HFFc6 (cell line): ENCODE measurements around the gene ORC2. TPM values are rescaled to one million over a fixed set of nuclear protein-coding genes. Genes with fewer than 3 reads are reported as not detected.

ENCODE experiments used
- DNase-seq: peaks from one replicate; pipeline ENCODE4 v3.0.0-alpha.2; 2018
- H3K27ac Mint-ChIP-seq: 2 replicates; pipeline ENCODE4 v1.8.0; 2020; ENCODE audit warnings: mild to moderate bottlenecking, mixed read lengths
- H3K27me3 Mint-ChIP-seq: 2 replicates; pipeline ENCODE4 v1.8.0; 2021; ENCODE audit warnings: mild to moderate bottlenecking, moderate library complexity, mixed read lengths; ENCODE audit not compliant: insufficient read depth
- H3K36me3 Mint-ChIP-seq: 2 replicates; pipeline ENCODE4 v1.8.0; 2021; ENCODE audit warnings: low read depth, mixed read lengths
- H3K4me1 Mint-ChIP-seq: 2 replicates; pipeline ENCODE4 v1.8.0; 2020; ENCODE audit warnings: low read depth, mixed read lengths
- H3K4me3 Mint-ChIP-seq: 2 replicates; pipeline ENCODE4 v1.8.0; 2020; ENCODE audit warnings: mild to moderate bottlenecking, moderate library complexity, mixed read lengths
- H3K9me3 Mint-ChIP-seq: 2 replicates; pipeline ENCODE4 v1.8.0; 2020; ENCODE audit warnings: mild to moderate bottlenecking, mixed read lengths
- CTCF ChIP-seq: fragments of 200-600 bp; sonication (generic); IDR thresholded peaks from 2 replicates; pipeline ENCODE4 v1.5.0; 2021; ENCODE audit warnings: antibody characterized with exemption, mild to moderate bottlenecking
- total RNA-seq, 6 experiments: library from RNA; stranded (reverse); fragmentation: NEBNext Ultra II Directional; extraction: Animal tissue kit (Norgen Biotek cat#: 25700); gene quantifications; 2 replicates in 1 of 6; 3 replicates in 5 of 6; pipeline ENCODE4 v1.2.3, GENCODE V29; 2021

Gene ORC2
- total RNA-seq, 6 experiments from 2014 or later, result 22.1 to 31.9 (median 29.2) TPM

GRCh38 chr2:200878289-200878880 lies 85.1 kb downstream of the ORC2 start:
- Mint-ChIP-seq H3K36me3 (peaks cover 12% of the 10 kb centered on the region), H3K27ac (no peak overlapping the region), H3K27me3 (no peaks in the 10 kb centered on the region), H3K4me1 (no peaks in the 10 kb centered on the region), H3K9me3 (no peaks in the 10 kb centered on the region), H3K4me3 (no peak overlapping the region)
- no peak for TF ChIP-seq CTCF
- no peak for DNase-seq

- Mint-ChIP-seq H3K36me3 (peaks cover 6% of the 10 kb centered on the region), H3K27ac (no peak overlapping the region), H3K27me3 (no peaks in the 10 kb centered on the region), H3K4me3 (no peak overlapping the region), H3K4me1 (no peaks in the 10 kb centered on the region), H3K9me3 (no peaks in the 10 kb centered on the region)
- DNase-seq, result no peak
- TF ChIP-seq CTCF, result no peak
Measured at GRCh38 chr2:200877443-200877842, 86.0 kb downstream of the ORC2 start.

GRCh38 chr2:200873560-200873959 lies 89.9 kb downstream of the ORC2 start:
- no peak for DNase-seq
- H3K27ac Mint-ChIP-seq, result no peak overlapping the region
- peaks cover 13% of the 10 kb centered on the region for H3K36me3 Mint-ChIP-seq
- H3K4me1 Mint-ChIP-seq, result no peaks in the 10 kb centered on the region
- no peaks in the 10 kb centered on the region for H3K9me3 Mint-ChIP-seq
- no peaks in the 10 kb centered on the region for H3K27me3 Mint-ChIP-seq
- H3K4me3 Mint-ChIP-seq, result no peak overlapping the region
- TF ChIP-seq CTCF, result no peak

GRCh38 chr2:200871151-200871550 lies 92.3 kb downstream of the ORC2 start:
- TF ChIP-seq CTCF, result no peak
- no peaks in the 10 kb centered on the region for H3K27me3 Mint-ChIP-seq
- DNase-seq, result no peak
- H3K27ac Mint-ChIP-seq, result no peak overlapping the region
- H3K4me3 Mint-ChIP-seq, result no peak overlapping the region
- H3K36me3 Mint-ChIP-seq, result peaks cover 19% of the 10 kb centered on the region
- H3K4me1 Mint-ChIP-seq, result peaks cover 8% of the 10 kb centered on the region; the same call in 1 of the 2 replicates
- H3K9me3 Mint-ChIP-seq, result no peaks in the 10 kb centered on the region

GRCh38 chr2:200869014-200869413 lies 94.4 kb downstream of the ORC2 start:
- H3K27me3 Mint-ChIP-seq, result no peaks in the 10 kb centered on the region
- H3K4me3 Mint-ChIP-seq, result no peak overlapping the region
- H3K4me1 Mint-ChIP-seq, result peaks cover 17% of the 10 kb centered on the region; the same call in 1 of the 2 replicates
- H3K36me3 Mint-ChIP-seq, result peaks cover 16% of the 10 kb centered on the region
- H3K9me3 Mint-ChIP-seq, result no peaks in the 10 kb centered on the region
- no peak for TF ChIP-seq CTCF
- DNase-seq, result no peak
- H3K27ac Mint-ChIP-seq, result no peak overlapping the region
